ENCODE data around the gene SGPL1.

DNA sequence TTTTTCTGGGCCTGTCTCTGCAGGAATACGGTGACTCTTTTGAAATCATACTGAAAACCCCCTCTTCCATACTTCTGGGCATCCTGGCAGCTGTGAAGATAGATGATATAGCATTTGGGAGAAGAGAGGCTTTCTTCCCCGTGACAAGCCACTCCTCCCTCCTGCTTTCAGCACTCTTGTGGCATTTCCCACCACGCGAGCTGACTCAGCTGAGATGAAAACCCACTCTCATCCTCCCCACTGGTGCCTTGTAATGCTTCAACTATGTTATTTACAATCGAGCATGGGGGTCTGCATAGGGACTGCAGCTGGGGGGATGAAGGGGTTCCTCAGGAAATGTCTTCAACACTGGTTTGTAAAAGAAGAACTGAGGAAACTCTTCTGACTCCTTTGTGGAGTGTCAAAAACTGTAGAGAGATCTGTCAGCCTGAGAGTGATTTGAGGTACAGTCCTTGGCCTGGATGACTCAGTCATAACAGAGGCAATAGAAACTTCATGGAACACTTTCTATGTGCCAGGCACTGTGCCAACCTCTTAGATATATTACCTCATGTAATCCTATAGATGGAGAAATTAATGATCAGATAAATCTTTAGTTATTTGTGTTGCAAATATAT lies 28.8 kb upstream of the SGPL1 start:
- TF ChIP-seq, protein P1, sequence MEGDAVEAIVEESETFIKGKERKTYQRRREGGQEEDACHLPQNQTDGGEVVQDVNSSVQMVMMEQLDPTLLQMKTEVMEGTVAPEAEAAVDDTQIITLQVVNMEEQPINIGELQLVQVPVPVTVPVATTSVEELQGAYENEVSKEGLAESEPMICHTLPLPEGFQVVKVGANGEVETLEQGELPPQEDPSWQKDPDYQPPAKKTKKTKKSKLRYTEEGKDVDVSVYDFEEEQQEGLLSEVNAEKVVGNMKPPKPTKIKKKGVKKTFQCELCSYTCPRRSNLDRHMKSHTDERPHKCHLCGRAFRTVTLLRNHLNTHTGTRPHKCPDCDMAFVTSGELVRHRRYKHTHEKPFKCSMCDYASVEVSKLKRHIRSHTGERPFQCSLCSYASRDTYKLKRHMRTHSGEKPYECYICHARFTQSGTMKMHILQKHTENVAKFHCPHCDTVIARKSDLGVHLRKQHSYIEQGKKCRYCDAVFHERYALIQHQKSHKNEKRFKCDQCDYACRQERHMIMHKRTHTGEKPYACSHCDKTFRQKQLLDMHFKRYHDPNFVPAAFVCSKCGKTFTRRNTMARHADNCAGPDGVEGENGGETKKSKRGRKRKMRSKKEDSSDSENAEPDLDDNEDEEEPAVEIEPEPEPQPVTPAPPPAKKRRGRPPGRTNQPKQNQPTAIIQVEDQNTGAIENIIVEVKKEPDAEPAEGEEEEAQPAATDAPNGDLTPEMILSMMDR (IDR thresholded peaks at IDR 0.05): no peak
- TF ChIP-seq EP300 (IDR thresholded peaks at IDR 0.05; ENCODE audit: low read depth) (no peak), POLR2A (IDR thresholded peaks at IDR 0.05) (no peak), POLR2AphosphoS5 (IDR thresholded peaks at IDR 0.05) (no peak)
